HepG2 (cell line): ENCODE results near the gene TTC6. TPM values are rescaled to one million over a fixed set of nuclear protein-coding genes. Genes with fewer than 3 reads are reported as not detected.

Experiments
- CBFB ChIP-seq: sonication (generic); formaldehyde crosslinking; IDR thresholded peaks from 2 replicates; pipeline ENCODE4 v1.4.0; 2020; ENCODE audit warnings: missing genetic modification reagents
- CEBPB ChIP-seq: IDR thresholded peaks from 2 replicates; pipeline ENCODE4 v1.6.1; 2011; ENCODE audit warnings: low read depth, low read length, improper control_type of control experiment, borderline replicate concordance
- GATAD2A ChIP-seq: IDR thresholded peaks from 2 replicates; pipeline ENCODE4 v1.6.1; 2016
- HNRNPLL ChIP-seq: fragments of 200-400 bp; formaldehyde crosslinking; IDR thresholded peaks from 2 replicates; pipeline ENCODE4 v1.6.1; 2017; ENCODE audit warnings: mild to moderate bottlenecking, low read depth, low read length; ENCODE audit not compliant: poor library complexity, severe bottlenecking
- ISX ChIP-seq: sonication (generic); formaldehyde crosslinking; conservative IDR thresholded peaks from 2 replicates; pipeline ENCODE4 v1.5.0; 2020; ENCODE audit warnings: missing genetic modification reagents
- NFIC ChIP-seq: IDR thresholded peaks from 2 replicates; pipeline ENCODE4 v1.6.1; 2012; ENCODE audit warnings: mild to moderate bottlenecking, low read length, inconsistent platforms
- POGZ ChIP-seq: sonication (generic); formaldehyde crosslinking; IDR thresholded peaks from 2 replicates; pipeline ENCODE4 v1.4.0; 2020; ENCODE audit warnings: mild to moderate bottlenecking, missing genetic modification reagents
- POLR2AphosphoS5 ChIP-seq: IDR thresholded peaks from 2 replicates; pipeline ENCODE4 v1.6.1; 2012; ENCODE audit warnings: low read depth, low read length
- STAG1 ChIP-seq: sonication (generic); formaldehyde crosslinking; IDR thresholded peaks from 2 replicates; pipeline ENCODE4 v1.4.0; 2020; ENCODE audit warnings: missing genetic modification reagents
- TBP ChIP-seq: sonication (generic); formaldehyde crosslinking; IDR thresholded peaks from 2 replicates; pipeline ENCODE4 v1.5.0; 2020; ENCODE audit warnings: missing genetic modification reagents
- ZFP37 ChIP-seq: sonication (generic); formaldehyde crosslinking; IDR thresholded peaks from 2 replicates; pipeline ENCODE4 v1.4.0; 2020; ENCODE audit warnings: missing genetic modification reagents, borderline replicate concordance
- ZFP62 ChIP-seq: sonication (generic); formaldehyde crosslinking; IDR thresholded peaks from 2 replicates; pipeline ENCODE4 v1.4.0; 2020; ENCODE audit warnings: missing genetic modification reagents
- ZNF317 ChIP-seq: sonication (generic); formaldehyde crosslinking; IDR thresholded peaks from 2 replicates; pipeline ENCODE4 v1.5.0; 2020; ENCODE audit warnings: mild to moderate bottlenecking, missing genetic modification reagents
- ZNF543 ChIP-seq: sonication (generic); formaldehyde crosslinking; IDR thresholded peaks from 2 replicates; pipeline ENCODE4 v1.4.0; 2020; ENCODE audit warnings: mild to moderate bottlenecking, missing genetic modification reagents
- polyA plus RNA-seq, 8 experiments: library from polyadenylated mRNA; depleted of rRNA in 3 of 8; stranded (reverse) in 7 of 8; unstranded in 1 of 8; fragments of >200 nt; fragmentation: Illumina TruSeq in 4 of 8; extraction: Trizol in 4 of 8; gene quantifications; 2 replicates each; pipeline versions ENCODE4 v1.2.1 to v1.2.3, GENCODE V29; 2011 to 2016; ENCODE audit warnings: low read depth in 4 of 8, missing spikeins in 1 of 8, mixed read lengths in 1 of 8; ENCODE audit not compliant: insufficient read depth in 1 of 8
- total RNA-seq, 5 experiments: library from RNA; depleted of rRNA; stranded (reverse); fragments of >200 nt; fragmentation: Illumina TruSeq; extraction: Trizol; gene quantifications; 2 replicates each; pipeline ENCODE4 v1.2.3, GENCODE V29; 2016; ENCODE audit warnings: low read depth in 1 of 5
- TF ChIP-seq, protein P1 (sequence below): sonication (generic); formaldehyde crosslinking; IDR thresholded peaks from 2 replicates; pipeline ENCODE4 v1.4.0; 2020; ENCODE audit warnings: missing genetic modification reagents
- TF ChIP-seq, protein P2 (sequence below): sonication (generic); formaldehyde crosslinking; IDR thresholded peaks from 2 replicates; pipeline ENCODE4 v1.5.1; 2020; ENCODE audit warnings: mild to moderate bottlenecking, missing genetic modification reagents, borderline replicate concordance
- TF ChIP-seq, protein P3 (sequence below): sonication (generic); formaldehyde crosslinking; IDR thresholded peaks from 2 replicates; pipeline ENCODE4 v1.4.0; 2020; ENCODE audit warnings: mild to moderate bottlenecking, missing genetic modification reagents

Gene TTC6
- total and polyA plus RNA-seq, 2 of the 13 experiments (the other 11 are each of a cell fraction or from before 2014, with no cell fraction given): 9.3 to 27.4 TPM

DNA sequence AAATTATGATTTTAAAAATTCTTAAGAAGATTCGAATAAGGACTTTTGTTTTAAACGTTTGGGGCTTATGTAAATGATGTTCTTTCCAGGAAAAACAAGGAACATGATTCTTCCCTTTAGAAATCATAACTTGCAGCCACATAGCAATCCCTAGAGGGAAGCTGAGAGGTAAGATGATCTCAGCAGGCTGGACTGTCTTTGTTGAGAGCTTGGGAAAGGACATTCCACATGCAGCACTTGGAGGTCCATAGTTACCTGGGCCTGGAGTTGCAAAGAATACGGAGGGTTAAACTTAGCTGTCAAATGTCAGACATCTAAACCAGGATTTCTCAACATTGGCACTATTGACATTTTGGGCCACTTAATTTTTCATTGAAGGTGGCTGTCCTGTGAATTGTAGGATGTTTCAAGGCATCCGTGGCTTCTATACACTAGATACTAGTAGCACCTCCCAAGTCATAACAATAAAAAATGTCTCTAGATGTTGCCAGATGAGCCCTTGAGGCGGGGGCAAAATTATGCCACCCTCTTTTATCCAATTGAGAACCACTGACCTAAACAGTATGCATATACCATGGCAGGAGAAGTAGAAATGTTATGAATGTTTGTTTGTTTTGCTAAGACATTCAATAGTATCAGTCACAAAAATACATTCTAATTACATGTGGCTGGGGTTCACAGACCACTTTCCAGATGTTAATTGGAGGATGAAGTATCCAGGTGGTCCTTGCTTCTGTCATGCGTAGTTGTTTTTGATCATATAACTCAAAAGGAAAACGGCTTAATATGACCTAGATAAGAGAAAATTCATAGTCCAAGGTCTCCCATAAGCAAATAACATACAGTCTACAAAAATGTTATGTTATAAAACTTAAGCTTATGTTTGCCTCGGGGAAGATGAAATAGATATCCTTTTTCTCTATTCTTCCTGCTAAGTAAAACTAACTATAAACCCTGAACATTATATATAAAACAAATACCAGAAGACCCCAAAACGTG, 30.5 kb downstream of the TTC6 start (continued):
- TF ChIP-seq ZNF543: no peak
- TF ChIP-seq CEBPB: 0 out of 2 replicates have a peak, but pooled peaks have one; percentile 1
- no peak for TF ChIP-seq POLR2AphosphoS5
- peak; percentile 29; the same call in 1 of the 2 replicates for TF ChIP-seq GATAD2A (CRISPR knock-in tag)
- no peak for TF ChIP-seq CBFB (CRISPR knock-in tag)
- TF ChIP-seq, protein P1, sequence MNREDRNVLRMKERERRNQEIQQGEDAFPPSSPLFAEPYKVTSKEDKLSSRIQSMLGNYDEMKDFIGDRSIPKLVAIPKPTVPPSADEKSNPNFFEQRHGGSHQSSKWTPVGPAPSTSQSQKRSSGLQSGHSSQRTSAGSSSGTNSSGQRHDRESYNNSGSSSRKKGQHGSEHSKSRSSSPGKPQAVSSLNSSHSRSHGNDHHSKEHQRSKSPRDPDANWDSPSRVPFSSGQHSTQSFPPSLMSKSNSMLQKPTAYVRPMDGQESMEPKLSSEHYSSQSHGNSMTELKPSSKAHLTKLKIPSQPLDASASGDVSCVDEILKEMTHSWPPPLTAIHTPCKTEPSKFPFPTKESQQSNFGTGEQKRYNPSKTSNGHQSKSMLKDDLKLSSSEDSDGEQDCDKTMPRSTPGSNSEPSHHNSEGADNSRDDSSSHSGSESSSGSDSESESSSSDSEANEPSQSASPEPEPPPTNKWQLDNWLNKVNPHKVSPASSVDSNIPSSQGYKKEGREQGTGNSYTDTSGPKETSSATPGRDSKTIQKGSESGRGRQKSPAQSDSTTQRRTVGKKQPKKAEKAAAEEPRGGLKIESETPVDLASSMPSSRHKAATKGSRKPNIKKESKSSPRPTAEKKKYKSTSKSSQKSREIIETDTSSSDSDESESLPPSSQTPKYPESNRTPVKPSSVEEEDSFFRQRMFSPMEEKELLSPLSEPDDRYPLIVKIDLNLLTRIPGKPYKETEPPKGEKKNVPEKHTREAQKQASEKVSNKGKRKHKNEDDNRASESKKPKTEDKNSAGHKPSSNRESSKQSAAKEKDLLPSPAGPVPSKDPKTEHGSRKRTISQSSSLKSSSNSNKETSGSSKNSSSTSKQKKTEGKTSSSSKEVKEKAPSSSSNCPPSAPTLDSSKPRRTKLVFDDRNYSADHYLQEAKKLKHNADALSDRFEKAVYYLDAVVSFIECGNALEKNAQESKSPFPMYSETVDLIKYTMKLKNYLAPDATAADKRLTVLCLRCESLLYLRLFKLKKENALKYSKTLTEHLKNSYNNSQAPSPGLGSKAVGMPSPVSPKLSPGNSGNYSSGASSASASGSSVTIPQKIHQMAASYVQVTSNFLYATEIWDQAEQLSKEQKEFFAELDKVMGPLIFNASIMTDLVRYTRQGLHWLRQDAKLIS (CRISPR knock-in tag): no peak
- TF ChIP-seq ZFP62 (CRISPR knock-in tag): no peak
- TF ChIP-seq ISX: no peak
- TF ChIP-seq STAG1 (CRISPR knock-in tag): no peak
- TF ChIP-seq POGZ (CRISPR knock-in tag): peak; percentile 16; the same call in 1 of the 2 replicates
- TF ChIP-seq ZFP37 (CRISPR knock-in tag): no peak
- TF ChIP-seq, protein P2, sequence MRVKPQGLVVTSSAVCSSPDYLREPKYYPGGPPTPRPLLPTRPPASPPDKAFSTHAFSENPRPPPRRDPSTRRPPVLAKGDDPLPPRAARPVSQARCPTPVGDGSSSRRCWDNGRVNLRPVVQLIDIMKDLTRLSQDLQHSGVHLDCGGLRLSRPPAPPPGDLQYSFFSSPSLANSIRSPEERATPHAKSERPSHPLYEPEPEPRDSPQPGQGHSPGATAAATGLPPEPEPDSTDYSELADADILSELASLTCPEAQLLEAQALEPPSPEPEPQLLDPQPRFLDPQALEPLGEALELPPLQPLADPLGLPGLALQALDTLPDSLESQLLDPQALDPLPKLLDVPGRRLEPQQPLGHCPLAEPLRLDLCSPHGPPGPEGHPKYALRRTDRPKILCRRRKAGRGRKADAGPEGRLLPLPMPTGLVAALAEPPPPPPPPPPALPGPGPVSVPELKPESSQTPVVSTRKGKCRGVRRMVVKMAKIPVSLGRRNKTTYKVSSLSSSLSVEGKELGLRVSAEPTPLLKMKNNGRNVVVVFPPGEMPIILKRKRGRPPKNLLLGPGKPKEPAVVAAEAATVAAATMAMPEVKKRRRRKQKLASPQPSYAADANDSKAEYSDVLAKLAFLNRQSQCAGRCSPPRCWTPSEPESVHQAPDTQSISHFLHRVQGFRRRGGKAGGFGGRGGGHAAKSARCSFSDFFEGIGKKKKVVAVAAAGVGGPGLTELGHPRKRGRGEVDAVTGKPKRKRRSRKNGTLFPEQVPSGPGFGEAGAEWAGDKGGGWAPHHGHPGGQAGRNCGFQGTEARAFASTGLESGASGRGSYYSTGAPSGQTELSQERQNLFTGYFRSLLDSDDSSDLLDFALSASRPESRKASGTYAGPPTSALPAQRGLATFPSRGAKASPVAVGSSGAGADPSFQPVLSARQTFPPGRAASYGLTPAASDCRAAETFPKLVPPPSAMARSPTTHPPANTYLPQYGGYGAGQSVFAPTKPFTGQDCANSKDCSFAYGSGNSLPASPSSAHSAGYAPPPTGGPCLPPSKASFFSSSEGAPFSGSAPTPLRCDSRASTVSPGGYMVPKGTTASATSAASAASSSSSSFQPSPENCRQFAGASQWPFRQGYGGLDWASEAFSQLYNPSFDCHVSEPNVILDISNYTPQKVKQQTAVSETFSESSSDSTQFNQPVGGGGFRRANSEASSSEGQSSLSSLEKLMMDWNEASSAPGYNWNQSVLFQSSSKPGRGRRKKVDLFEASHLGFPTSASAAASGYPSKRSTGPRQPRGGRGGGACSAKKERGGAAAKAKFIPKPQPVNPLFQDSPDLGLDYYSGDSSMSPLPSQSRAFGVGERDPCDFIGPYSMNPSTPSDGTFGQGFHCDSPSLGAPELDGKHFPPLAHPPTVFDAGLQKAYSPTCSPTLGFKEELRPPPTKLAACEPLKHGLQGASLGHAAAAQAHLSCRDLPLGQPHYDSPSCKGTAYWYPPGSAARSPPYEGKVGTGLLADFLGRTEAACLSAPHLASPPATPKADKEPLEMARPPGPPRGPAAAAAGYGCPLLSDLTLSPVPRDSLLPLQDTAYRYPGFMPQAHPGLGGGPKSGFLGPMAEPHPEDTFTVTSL (CRISPR knock-in tag): peak; percentile 50; the same call in 1 of the 2 replicates
- no peak for TF ChIP-seq TBP (CRISPR knock-in tag)
- TF ChIP-seq HNRNPLL: no peak
- TF ChIP-seq ZNF317 (CRISPR knock-in tag): 0 out of 2 replicates have a peak, but pooled peaks have one; percentile 49
- TF ChIP-seq, protein P3, sequence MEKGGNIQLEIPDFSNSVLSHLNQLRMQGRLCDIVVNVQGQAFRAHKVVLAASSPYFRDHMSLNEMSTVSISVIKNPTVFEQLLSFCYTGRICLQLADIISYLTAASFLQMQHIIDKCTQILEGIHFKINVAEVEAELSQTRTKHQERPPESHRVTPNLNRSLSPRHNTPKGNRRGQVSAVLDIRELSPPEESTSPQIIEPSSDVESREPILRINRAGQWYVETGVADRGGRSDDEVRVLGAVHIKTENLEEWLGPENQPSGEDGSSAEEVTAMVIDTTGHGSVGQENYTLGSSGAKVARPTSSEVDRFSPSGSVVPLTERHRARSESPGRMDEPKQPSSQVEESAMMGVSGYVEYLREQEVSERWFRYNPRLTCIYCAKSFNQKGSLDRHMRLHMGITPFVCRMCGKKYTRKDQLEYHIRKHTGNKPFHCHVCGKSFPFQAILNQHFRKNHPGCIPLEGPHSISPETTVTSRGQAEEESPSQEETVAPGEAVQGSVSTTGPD (CRISPR knock-in tag): no peak
- peak; percentile 34; the same call in 1 of the 2 replicates for TF ChIP-seq NFIC
